ENCODE results near the gene TSPO. TPM values are rescaled to one million over a fixed set of nuclear protein-coding genes. Genes with fewer than 3 reads are reported as not detected.

Gene TSPO
- total RNA-seq, 1 donor from 2014 or later, result 524 TPM

DNA sequence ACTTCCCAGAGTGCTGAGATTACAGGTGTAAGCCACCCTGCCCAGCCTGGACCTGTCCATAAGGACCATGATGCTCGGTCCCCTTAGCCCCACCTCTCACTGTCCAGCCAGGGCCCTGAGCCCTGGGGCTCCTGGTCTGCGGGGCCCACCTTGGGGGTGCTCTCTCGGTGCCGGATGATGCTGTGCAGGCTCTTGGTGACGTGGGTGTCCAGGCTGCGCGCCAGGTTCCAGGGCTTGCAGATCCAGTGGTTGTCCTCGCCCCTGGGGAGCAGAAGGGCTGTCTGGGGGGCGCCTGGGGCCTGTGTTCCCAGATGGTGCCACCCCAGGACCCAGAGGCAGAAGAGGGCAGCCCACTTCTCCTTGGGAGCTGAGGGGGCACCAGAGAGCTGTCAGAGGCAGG lies 22.2 kb downstream of the TSPO start:
- no peak overlapping the region for H3K4me3 ChIP-seq (ENCODE audit: low read depth, low read length)
- no peak for DNase-seq (ENCODE audit: low read depth)
- TF ChIP-seq, protein P1, sequence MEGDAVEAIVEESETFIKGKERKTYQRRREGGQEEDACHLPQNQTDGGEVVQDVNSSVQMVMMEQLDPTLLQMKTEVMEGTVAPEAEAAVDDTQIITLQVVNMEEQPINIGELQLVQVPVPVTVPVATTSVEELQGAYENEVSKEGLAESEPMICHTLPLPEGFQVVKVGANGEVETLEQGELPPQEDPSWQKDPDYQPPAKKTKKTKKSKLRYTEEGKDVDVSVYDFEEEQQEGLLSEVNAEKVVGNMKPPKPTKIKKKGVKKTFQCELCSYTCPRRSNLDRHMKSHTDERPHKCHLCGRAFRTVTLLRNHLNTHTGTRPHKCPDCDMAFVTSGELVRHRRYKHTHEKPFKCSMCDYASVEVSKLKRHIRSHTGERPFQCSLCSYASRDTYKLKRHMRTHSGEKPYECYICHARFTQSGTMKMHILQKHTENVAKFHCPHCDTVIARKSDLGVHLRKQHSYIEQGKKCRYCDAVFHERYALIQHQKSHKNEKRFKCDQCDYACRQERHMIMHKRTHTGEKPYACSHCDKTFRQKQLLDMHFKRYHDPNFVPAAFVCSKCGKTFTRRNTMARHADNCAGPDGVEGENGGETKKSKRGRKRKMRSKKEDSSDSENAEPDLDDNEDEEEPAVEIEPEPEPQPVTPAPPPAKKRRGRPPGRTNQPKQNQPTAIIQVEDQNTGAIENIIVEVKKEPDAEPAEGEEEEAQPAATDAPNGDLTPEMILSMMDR (conservative IDR thresholded peaks at IDR 0.05; ENCODE audit: low read depth, low read length), result no peak

DNA sequence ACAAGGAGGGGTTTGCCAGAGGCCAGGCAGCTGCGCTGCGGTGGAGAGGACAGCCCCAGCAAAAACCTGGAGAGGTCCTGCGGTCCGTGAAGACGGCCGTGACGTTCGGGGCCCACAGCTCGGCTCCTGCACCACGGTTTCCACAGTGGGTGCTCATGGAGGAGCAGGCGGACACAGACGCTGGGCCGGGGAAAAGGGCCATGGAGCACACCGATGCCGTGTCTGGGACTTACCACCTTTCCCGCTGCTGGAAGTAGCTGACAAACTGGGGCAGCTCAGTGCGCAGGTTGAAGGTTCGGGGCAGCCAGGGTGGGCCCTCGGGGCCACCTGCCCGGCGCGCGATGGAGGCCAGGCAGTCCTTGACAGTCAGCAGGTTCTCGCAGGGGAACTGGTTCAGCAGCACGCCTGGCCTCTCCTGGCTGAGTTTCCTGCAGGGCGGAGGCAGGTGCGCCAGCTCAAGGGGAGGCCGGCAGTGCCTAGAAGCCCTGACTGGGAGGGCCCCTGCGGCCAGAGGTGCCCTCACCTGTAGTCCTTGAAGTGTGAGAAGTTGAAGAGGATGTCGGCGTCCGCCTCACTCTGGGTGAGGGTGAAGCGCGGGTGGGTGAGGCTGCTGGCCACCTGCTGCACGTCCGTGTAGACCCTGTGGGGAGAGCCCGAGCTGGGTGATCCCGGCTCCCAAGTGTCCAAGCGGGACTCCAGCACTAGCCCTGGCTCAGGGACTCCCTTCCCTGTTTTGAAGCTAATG lies 22.8 kb downstream of the TSPO start:
- TF ChIP-seq, protein P1 (conservative IDR thresholded peaks at IDR 0.05; ENCODE audit: low read depth, low read length), result no peak
- no peak overlapping the region for H3K4me3 ChIP-seq (ENCODE audit: low read depth, low read length)
- DNase-seq (ENCODE audit: low read depth), result no peak

DNA sequence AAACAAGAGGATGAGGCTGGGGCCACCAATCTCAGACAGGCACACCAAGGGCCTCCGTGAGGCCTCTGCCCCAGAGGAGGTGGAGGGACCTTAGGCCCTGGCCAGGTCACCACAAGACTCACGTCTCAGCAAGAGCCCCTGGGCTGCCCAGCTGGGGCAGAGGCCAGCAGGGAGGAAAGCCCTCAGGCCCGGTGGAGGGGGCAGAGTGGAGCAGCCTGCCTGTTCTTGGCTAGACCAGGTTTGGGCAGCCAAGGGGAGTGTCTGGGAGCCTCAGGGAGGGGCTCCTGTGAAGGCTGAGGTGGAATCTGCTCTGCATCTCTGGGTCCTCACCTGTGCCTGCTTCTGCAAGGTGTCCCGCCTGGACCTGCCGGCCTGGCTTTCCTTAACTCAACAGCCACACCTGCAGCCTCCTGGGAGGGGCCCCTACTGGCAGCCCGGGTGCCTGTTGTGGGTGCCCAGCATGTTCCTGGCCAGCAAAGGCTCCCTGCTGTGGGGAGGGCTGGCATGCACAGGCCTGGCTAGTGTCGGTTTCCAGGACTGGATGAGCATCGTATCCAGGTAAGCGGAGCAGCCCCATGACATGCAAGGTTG lies 23.7 kb downstream of the TSPO start:
- TF ChIP-seq, protein P1 (conservative IDR thresholded peaks at IDR 0.05; ENCODE audit: low read depth, low read length), result no peak
- H3K4me3 ChIP-seq (ENCODE audit: low read depth, low read length), result no peak overlapping the region
- DNase-seq (ENCODE audit: low read depth), result no peak

DNA sequence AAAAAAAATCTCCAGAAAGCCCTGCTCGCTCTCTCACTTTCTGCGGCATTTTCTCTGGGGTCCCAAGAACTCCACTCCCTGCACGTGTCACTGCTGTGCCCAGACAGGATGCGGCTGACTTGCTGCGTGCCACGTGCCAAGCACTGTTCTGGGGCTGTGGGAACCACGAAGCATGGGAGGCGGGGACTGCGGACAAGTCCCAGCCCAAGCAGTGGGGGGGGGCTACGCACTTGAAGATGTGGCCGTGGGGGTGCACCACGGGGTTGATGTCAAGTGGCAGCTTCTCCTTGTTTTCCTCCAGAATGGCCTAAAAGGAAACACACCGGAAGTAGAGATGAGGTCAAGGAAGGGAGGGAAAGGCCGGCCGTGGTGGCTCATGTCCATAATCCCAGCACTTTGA lies 24.7 kb downstream of the TSPO start:
- no peak overlapping the region for H3K4me3 ChIP-seq (ENCODE audit: low read depth, low read length)
- no peak for DNase-seq (ENCODE audit: low read depth)
- TF ChIP-seq, protein P1 (conservative IDR thresholded peaks at IDR 0.05; ENCODE audit: low read depth, low read length), result no peak

DNA sequence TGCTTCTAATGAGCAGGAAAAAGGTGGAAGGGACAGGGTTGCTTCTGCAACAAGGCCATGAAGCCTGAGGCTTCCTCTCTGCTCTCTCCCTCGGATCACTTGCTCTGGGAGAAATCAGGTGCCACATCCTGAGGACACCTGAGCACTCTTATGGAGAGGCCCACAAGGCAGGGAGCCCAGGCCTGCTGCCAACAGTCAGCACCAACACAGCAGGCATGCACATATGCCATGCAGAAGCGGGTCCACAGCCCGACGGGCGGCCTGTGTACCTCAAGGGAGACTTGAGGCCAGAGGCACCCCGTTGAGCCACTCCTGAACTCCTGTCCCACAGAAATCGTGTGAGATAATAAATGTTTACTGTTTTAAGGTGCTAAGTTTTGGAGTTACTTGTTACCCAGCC lies 26.1 kb downstream of the TSPO start:
- DNase-seq (ENCODE audit: low read depth), result no peak
- TF ChIP-seq, protein P1 (conservative IDR thresholded peaks at IDR 0.05; ENCODE audit: low read depth, low read length), result no peak
- H3K4me3 ChIP-seq (ENCODE audit: low read depth, low read length), result no peak overlapping the region

DNA sequence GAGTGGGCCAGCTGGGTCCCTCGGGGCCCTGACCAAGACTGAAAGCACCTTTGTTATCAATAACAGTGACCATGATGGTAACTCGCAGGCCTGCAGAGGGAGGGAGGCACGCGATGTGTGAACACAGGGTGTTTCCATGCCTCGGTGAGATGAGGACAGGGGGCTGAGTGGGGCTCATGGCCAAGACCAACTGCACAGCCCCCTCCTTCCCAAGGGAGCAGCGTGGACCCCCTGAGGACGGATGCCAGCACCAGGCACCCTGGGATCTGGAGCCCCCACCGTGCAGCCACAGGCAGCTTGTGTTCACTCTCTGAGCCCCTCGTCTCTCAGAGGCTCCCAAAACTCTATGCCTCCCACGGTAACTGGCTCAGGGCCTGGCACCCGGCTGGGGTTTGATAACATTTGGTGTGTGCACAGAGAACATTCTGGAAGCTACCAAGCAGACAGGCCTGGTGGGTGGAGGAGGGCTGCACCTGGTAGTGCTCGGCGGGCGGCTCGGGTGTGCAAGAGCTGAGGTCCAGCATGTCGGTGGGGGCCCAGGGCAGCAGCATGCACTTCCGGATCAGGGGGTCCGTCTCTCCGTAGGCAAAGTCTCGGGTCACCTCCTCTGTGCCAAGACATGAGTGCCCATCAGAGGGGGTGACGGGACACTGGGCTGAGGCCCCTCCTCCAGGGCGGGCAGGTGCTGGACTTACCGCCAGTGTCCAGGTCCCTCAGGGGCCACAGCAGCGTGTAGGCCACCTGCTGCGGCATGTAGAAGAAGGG lies 28.0 kb downstream of the TSPO start:
- no peak overlapping the region for H3K4me3 ChIP-seq (ENCODE audit: low read depth, low read length)
- TF ChIP-seq, protein P1 (conservative IDR thresholded peaks at IDR 0.05; ENCODE audit: low read depth, low read length), result no peak
- no peak for DNase-seq (ENCODE audit: low read depth)
